H1 (cell line): ENCODE results near the gene STEEP1. TPM values are rescaled to one million over a fixed set of nuclear protein-coding genes. Genes with fewer than 3 reads are reported as not detected.

Source experiments
- ATF2 ChIP-seq: IDR thresholded peaks from 2 replicates; pipeline ENCODE4 v1.6.1; 2012; ENCODE audit warnings: low read length, inconsistent platforms
- BCL11A ChIP-seq, 2 experiments: IDR thresholded peaks; one replicate each; pipeline ENCODE4 v1.6.1; 2011; ENCODE audit warnings: low read depth in 2 of 2, low read length in 2 of 2, mild to moderate bottlenecking in 2 of 2
- polyA plus RNA-seq, 7 experiments: library from polyadenylated mRNA; depleted of rRNA in 3 of 7; stranded (reverse) in 5 of 7; unstranded in 2 of 7; fragments of >200 nt in 5 of 7; fragments of 200-250 nt in 2 of 7; gene quantifications; 1 replicate in 5 of 7; 2 replicates in 1 of 7; 4 replicates in 1 of 7; pipeline versions ENCODE4 v1.2.1 to v1.2.3, GENCODE V29; 2011 to 2013; ENCODE audit warnings: missing spikeins in 2 of 7, mixed read lengths in 2 of 7
- total RNA-seq: library from RNA; stranded (reverse); fragmentation: NEBNext Ultra II Directional; extraction: Animal tissue kit (Norgen Biotek cat#: 25700); gene quantifications from 2 replicates; pipeline ENCODE4 v1.2.1, GENCODE V29; 2021

The STEEP1 gene
- total and polyA plus RNA-seq, 2 of the 8 experiments (the other 6 are each of a cell fraction or from before 2014, with no cell fraction given), result 9.2 to 29.7 TPM

GRCh38 chrX:119529345-119530276, 35.6 kb downstream of the STEEP1 start (continued):
- TF ChIP-seq ATF2, result no peak
- TF ChIP-seq BCL11A (IDR thresholded peaks at IDR 0.05; ENCODE audit: low read depth in 2 of 2, low read length in 2 of 2), result no peak
